ENCODE data around the gene RARG.

DNA sequence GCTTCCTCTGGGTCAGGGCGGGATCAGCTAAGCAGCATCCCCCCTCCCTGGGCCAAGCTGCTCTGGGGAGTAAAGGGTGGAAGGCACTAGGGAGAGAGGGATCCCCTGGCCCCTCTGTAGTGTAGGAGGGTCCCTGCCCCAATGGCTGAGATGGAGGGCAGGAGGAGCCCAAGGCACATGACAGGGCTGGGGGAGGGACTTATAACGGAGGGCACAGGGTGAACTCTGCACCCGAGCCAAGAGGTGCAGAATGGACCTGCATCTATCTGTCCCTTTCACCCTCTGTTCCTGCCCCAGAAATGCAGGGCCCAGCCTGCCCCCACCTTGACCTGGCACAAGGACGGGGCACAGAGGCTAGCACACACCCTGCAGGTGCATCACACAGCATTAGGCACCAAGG lies 21.2 kb downstream of the RARG start:
- TF ChIP-seq, protein P1, sequence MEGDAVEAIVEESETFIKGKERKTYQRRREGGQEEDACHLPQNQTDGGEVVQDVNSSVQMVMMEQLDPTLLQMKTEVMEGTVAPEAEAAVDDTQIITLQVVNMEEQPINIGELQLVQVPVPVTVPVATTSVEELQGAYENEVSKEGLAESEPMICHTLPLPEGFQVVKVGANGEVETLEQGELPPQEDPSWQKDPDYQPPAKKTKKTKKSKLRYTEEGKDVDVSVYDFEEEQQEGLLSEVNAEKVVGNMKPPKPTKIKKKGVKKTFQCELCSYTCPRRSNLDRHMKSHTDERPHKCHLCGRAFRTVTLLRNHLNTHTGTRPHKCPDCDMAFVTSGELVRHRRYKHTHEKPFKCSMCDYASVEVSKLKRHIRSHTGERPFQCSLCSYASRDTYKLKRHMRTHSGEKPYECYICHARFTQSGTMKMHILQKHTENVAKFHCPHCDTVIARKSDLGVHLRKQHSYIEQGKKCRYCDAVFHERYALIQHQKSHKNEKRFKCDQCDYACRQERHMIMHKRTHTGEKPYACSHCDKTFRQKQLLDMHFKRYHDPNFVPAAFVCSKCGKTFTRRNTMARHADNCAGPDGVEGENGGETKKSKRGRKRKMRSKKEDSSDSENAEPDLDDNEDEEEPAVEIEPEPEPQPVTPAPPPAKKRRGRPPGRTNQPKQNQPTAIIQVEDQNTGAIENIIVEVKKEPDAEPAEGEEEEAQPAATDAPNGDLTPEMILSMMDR (IDR thresholded peaks at IDR 0.05) = no peak
- no peak for TF ChIP-seq POLR2A (IDR thresholded peaks at IDR 0.05)

Measured in adrenal gland (tissue), 5 donors.